Neural progenitor cell (in vitro differentiated cells): ENCODE results near the gene DOCK4. TPM values are rescaled to one million over a fixed set of nuclear protein-coding genes. Genes with fewer than 3 reads are reported as not detected.

Experiments used
- DNase-seq: peaks from one replicate; pipeline ENCODE4 v3.0.0-alpha.2; 2016; ENCODE audit warnings: low spot score
- H2AFZ ChIP-seq: fragments of 200-600 bp; sonication (generic); replicated peaks from 2 replicates; pipeline ENCODE4 v1.6.1; 2016; ENCODE audit warnings: antibody characterized with exemption
- H3F3A ChIP-seq: fragments of 200-600 bp; sonication (generic); 2 replicates; pipeline ENCODE4 v1.6.1; 2016; ENCODE audit warnings: antibody characterized with exemption, low read depth
- H3K27ac ChIP-seq: fragments of 200-600 bp; sonication (generic); 2 replicates; pipeline ENCODE4 v1.5.1; 2016; ENCODE audit warnings: mild to moderate bottlenecking
- H3K27me3 ChIP-seq: fragments of 200-600 bp; sonication (generic); 2 replicates; pipeline ENCODE4 v1.6.1; 2016; ENCODE audit warnings: mild to moderate bottlenecking, moderate library complexity
- H3K36me3 ChIP-seq: fragments of 200-600 bp; sonication (generic); 2 replicates; pipeline ENCODE4 v1.5.1; 2016
- H3K4me1 ChIP-seq: fragments of 200-600 bp; sonication (generic); 2 replicates; pipeline ENCODE4 v1.6.1; 2016; ENCODE audit warnings: mixed run types
- H3K4me2 ChIP-seq: fragments of 200-600 bp; sonication (generic); 2 replicates; pipeline ENCODE4 v1.6.1; 2016
- H3K4me3 ChIP-seq: fragments of 200-600 bp; sonication (generic); 2 replicates; pipeline ENCODE4 v1.5.1; 2016
- H3K79me2 ChIP-seq: fragments of 200-600 bp; sonication (generic); 2 replicates; pipeline ENCODE4 v1.6.1; 2016; ENCODE audit warnings: low read depth
- H3K9ac ChIP-seq: fragments of 200-600 bp; sonication (generic); 2 replicates; pipeline ENCODE4 v1.6.1; 2016
- H3K9me3 ChIP-seq: fragments of 200-600 bp; sonication (generic); 2 replicates; pipeline ENCODE4 v1.5.1; 2016; ENCODE audit warnings: low read depth
- H4K20me1 ChIP-seq: fragments of 200-600 bp; sonication (generic); 2 replicates; pipeline ENCODE4 v1.6.1; 2016; ENCODE audit warnings: low read depth
- H3K27ac Mint-ChIP-seq: 3 replicates; pipeline ENCODE4 v1.8.0; 2021; ENCODE audit warnings: mixed read lengths
- H3K27me3 Mint-ChIP-seq: 2 replicates; pipeline ENCODE4 v1.8.0; 2022; ENCODE audit warnings: low read depth, mild to moderate bottlenecking, inconsistent platforms, moderate library complexity, mixed read lengths; ENCODE audit not compliant: insufficient read depth
- H3K36me3 Mint-ChIP-seq: 3 replicates; pipeline ENCODE4 v1.8.0; 2021; ENCODE audit warnings: mixed read lengths
- H3K4me1 Mint-ChIP-seq: 3 replicates; pipeline ENCODE4 v1.8.0; 2021; ENCODE audit warnings: mixed read lengths
- H3K4me3 Mint-ChIP-seq: 3 replicates; pipeline ENCODE4 v1.8.0; 2021; ENCODE audit warnings: mild to moderate bottlenecking, moderate library complexity, mixed read lengths
- H3K9me3 Mint-ChIP-seq: 3 replicates; pipeline ENCODE4 v1.8.0; 2020; ENCODE audit warnings: mixed read lengths
- CTCF ChIP-seq: fragments of 200-600 bp; sonication (generic); IDR thresholded peaks from 2 replicates; pipeline ENCODE4 v1.5.1; 2017; ENCODE audit warnings: antibody characterized with exemption, mild to moderate bottlenecking
- EZH2 ChIP-seq: fragments of 200-600 bp; sonication (generic); IDR thresholded peaks from 2 replicates; pipeline ENCODE4 v1.6.1; 2017; ENCODE audit warnings: antibody characterized with exemption, mild to moderate bottlenecking, moderate library complexity
- EZH2phosphoT487 ChIP-seq: fragments of 200-600 bp; sonication (generic); IDR thresholded peaks from 2 replicates; pipeline ENCODE4 v1.6.1; 2017; ENCODE audit warnings: antibody characterized with exemption
- total RNA-seq: library from RNA; depleted of rRNA; stranded (reverse); fragments of >200 nt; gene quantifications from 2 replicates; pipeline ENCODE4 v1.2.3, GENCODE V29; 2015; ENCODE audit warnings: low replicate concordance

The DOCK4 gene
- total RNA-seq, 1 donor from 2014 or later, result 11.4 TPM

DNA sequence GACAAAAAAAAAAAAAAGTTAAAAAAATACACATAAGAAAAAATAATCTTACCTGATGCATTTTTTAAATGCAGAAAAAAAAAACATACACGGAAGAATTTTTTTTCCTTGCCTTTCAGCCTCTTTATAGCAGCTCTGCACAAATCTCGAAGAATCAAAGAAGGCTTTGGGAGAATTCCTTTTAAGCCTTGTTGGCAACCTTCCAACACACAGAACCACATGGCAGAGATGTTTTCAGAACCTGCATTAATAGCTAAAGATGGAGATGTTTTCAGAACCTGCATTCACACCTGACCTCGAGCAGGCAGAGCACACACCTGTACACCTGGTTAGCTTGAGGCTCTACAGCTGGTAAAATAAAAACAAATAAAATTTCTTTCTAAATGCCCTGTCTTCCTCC lies 65.6 kb downstream of the DOCK4 start:
- no peak for DNase-seq
- Histone ChIP-seq H3K9me3 (no peaks in the 10 kb centered on the region), H4K20me1 (no peaks in the 10 kb centered on the region), H3K4me1 (no peaks in the 10 kb centered on the region), H3F3A (no peaks in the 10 kb centered on the region), H3K27me3 (no peaks in the 10 kb centered on the region), H3K9ac (no peak overlapping the region), H2AFZ (no peak overlapping the region), H3K4me3 (no peak overlapping the region), H3K4me2 (no peak overlapping the region), H3K27ac (no peak overlapping the region), H3K79me2 (no peaks in the 10 kb centered on the region), H3K36me3 (no peaks in the 10 kb centered on the region)
- peaks cover 3% of the 10 kb centered on the region for H3K9me3 Mint-ChIP-seq
- H3K27me3 Mint-ChIP-seq, result no peaks in the 10 kb centered on the region
- no peak overlapping the region for H3K4me3 Mint-ChIP-seq
- H3K27ac Mint-ChIP-seq, result no peak overlapping the region
- H3K4me1 Mint-ChIP-seq, result peaks cover 15% of the 10 kb centered on the region
- no peak for TF ChIP-seq EZH2phosphoT487
- no peak for TF ChIP-seq EZH2
- no peak for TF ChIP-seq CTCF
- H3K36me3 Mint-ChIP-seq, result peaks cover 3% of the 10 kb centered on the region

DNA sequence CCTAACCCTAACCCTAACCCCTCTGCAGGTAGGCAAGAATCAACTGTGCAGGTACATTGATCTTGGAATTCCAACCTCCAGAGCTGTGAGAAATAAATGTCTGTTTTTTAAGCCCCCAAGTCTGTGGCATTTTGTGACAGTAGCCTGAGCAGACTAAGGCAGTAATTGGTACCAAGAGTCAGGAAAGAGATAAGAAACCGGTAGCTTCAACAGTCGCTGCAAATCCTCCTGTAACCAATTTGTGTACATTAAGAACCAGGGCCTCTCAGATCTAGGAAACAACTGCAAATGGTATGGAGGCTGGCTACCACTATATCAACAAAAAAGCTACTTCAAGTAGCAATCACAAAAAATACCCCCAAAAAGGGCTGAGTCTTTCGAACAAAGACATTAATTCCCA lies 67.3 kb downstream of the DOCK4 start:
- Histone ChIP-seq H4K20me1 (no peaks in the 10 kb centered on the region), H3K4me3 (no peak overlapping the region), H3F3A (no peaks in the 10 kb centered on the region), H3K27ac (no peak overlapping the region), H3K36me3 (no peaks in the 10 kb centered on the region), H3K9ac (no peak overlapping the region), H3K79me2 (no peaks in the 10 kb centered on the region), H3K4me2 (no peak overlapping the region), H3K4me1 (no peaks in the 10 kb centered on the region), H3K27me3 (no peaks in the 10 kb centered on the region), H3K9me3 (no peaks in the 10 kb centered on the region), H2AFZ (no peak overlapping the region)
- peaks cover 18% of the 10 kb centered on the region for H3K4me1 Mint-ChIP-seq
- TF ChIP-seq EZH2phosphoT487 (no peak), EZH2 (no peak), CTCF (no peak)
- peaks cover 3% of the 10 kb centered on the region for H3K9me3 Mint-ChIP-seq
- no peak for DNase-seq
- no peaks in the 10 kb centered on the region for H3K27me3 Mint-ChIP-seq
- no peak overlapping the region for H3K4me3 Mint-ChIP-seq
- H3K36me3 Mint-ChIP-seq, result peaks cover 3% of the 10 kb centered on the region
- no peak overlapping the region for H3K27ac Mint-ChIP-seq

GRCh38 chr7:112138325-112138852 lies 67.8 kb downstream of the DOCK4 start:
- Histone ChIP-seq H3K4me2 (no peak overlapping the region), H3K4me1 (no peaks in the 10 kb centered on the region), H3K4me3 (no peak overlapping the region), H3K27me3 (no peaks in the 10 kb centered on the region), H3K9me3 (no peaks in the 10 kb centered on the region), H3F3A (no peaks in the 10 kb centered on the region), H3K79me2 (no peaks in the 10 kb centered on the region), H2AFZ (no peak overlapping the region), H3K27ac (no peak overlapping the region), H4K20me1 (no peaks in the 10 kb centered on the region), H3K9ac (no peak overlapping the region), H3K36me3 (no peaks in the 10 kb centered on the region)
- Mint-ChIP-seq H3K36me3 (peaks cover 3% of the 10 kb centered on the region), H3K27me3 (no peaks in the 10 kb centered on the region), H3K9me3 (peaks cover 3% of the 10 kb centered on the region), H3K27ac (no peak overlapping the region), H3K4me3 (no peak overlapping the region), H3K4me1 (peaks cover 14% of the 10 kb centered on the region)
- no peak for DNase-seq
- TF ChIP-seq EZH2, result no peak
- no peak for TF ChIP-seq EZH2phosphoT487
- TF ChIP-seq CTCF, result no peak
